ENCODE results near the gene KIR3DL2.
"Not testable (repeated sequence)": the region's sequence is repeated elsewhere in the genome, so short reads cannot be mapped to it uniquely, and the experiment has no call there.

The KIR3DL2 gene

GRCh38 chr19:54850061-54850640, at the start of gene KIR3DL2:
KIR3DL2 (plus strand) TSS chr19:54850443; CDS start chr19:54850476, 33 bp downstream.
- not testable (repeated sequence) for DNase-seq

GRCh38 chr19:54803410-54803809, 46.8 kb upstream of the KIR3DL2 start, which contains the start of gene KIR2DL4:
KIR2DL4 (plus strand) TSS chr19:54803610; CDS start chr19:54803652, 42 bp downstream.
- DNase-seq: no peak

- DNase-seq: no peak
Measured at GRCh38 chr19:54804101-54804500, 46.1 kb upstream of the KIR3DL2 start.

GRCh38 chr19:54804571-54804970, 45.7 kb upstream of the KIR3DL2 start:
- no peak for DNase-seq

GRCh38 chr19:54805665-54806515, 44.4 kb upstream of the KIR3DL2 start:
- no peak for DNase-seq

- no peak for DNase-seq
Measured at GRCh38 chr19:54806516-54806838, 43.8 kb upstream of the KIR3DL2 start.

GRCh38 chr19:54814571-54814970, 35.7 kb upstream of the KIR3DL2 start:
- DNase-seq: not testable (repeated sequence)

GRCh38 chr19:54816251-54816650, 34.0 kb upstream of the KIR3DL2 start, which contains the start of gene KIR3DL1:
KIR3DL1 (plus strand) TSS chr19:54816468.
- DNase-seq: not testable (repeated sequence)

- DNase-seq: no peak
Measured at GRCh38 chr19:54817670-54818536, 32.3 kb upstream of the KIR3DL2 start.

GRCh38 chr19:54824416-54824815, 25.8 kb upstream of the KIR3DL2 start:
- not testable (repeated sequence) for DNase-seq

GRCh38 chr19:54825326-54825725, 24.9 kb upstream of the KIR3DL2 start:
- DNase-seq: not testable (repeated sequence)

- not testable (repeated sequence) for DNase-seq
Measured at GRCh38 chr19:54828064-54828463, 22.2 kb upstream of the KIR3DL2 start.

- not testable (repeated sequence) for DNase-seq
Measured at GRCh38 chr19:54832496-54832895, 17.7 kb upstream of the KIR3DL2 start, which contains the start of gene KIR2DS4. KIR2DS4 (plus strand) TSS chr19:54832676.

GRCh38 chr19:54835126-54835525, 15.1 kb upstream of the KIR3DL2 start:
- DNase-seq: not testable (repeated sequence)

- not testable (repeated sequence) for DNase-seq
Measured at GRCh38 chr19:54837522-54837921, 12.7 kb upstream of the KIR3DL2 start.

GRCh38 chr19:54843171-54843570, 7.1 kb upstream of the KIR3DL2 start:
- not testable (repeated sequence) for DNase-seq

- DNase-seq: no peak
Measured at GRCh38 chr19:54850930-54851329, 687 bp downstream of the KIR3DL2 start.

- DNase-seq: no peak
Measured at GRCh38 chr19:54851353-54851752, 1.1 kb downstream of the KIR3DL2 start.

- not testable (repeated sequence) for DNase-seq
Measured at GRCh38 chr19:54855241-54855640, 5.0 kb downstream of the KIR3DL2 start.

GRCh38 chr19:54858476-54858875, 8.2 kb downstream of the KIR3DL2 start:
- not testable (repeated sequence) for DNase-seq

GRCh38 chr19:54859421-54859820, 9.2 kb downstream of the KIR3DL2 start:
- not testable (repeated sequence) for DNase-seq

- DNase-seq: not testable (repeated sequence)
Measured at GRCh38 chr19:54863459-54863858, 13.2 kb downstream of the KIR3DL2 start.

- no peak for DNase-seq
Measured at GRCh38 chr19:54871696-54872095, 21.5 kb downstream of the KIR3DL2 start.

All from NCI-H187 (cell line).